ENCODE results near the gene RALGAPB.
"Not testable (repeated sequence)": the region's sequence is repeated elsewhere in the genome, so short reads cannot be mapped to it uniquely, and the experiment has no call there.

Gene RALGAPB

GRCh38 chr20:38437796-38438195 lies 34.8 kb upstream of the RALGAPB start:
- no peak for TF ChIP-seq CTCF (conservative IDR thresholded peaks at IDR 0.05)
- H3K27ac ChIP-seq: no peak overlapping the region

- not testable (repeated sequence) for H3K27ac ChIP-seq
These were observed 31.5 kb upstream of the RALGAPB start for GRCh38 chr20:38441110-38441509.

- H3K27ac ChIP-seq: no peak overlapping the region
- no peak for TF ChIP-seq CTCF (conservative IDR thresholded peaks at IDR 0.05)
These were observed 30.7 kb upstream of the RALGAPB start for GRCh38 chr20:38441916-38442315.

- TF ChIP-seq CTCF (conservative IDR thresholded peaks at IDR 0.05): no peak
- no peak overlapping the region for H3K27ac ChIP-seq
These were observed 27.3 kb upstream of the RALGAPB start for GRCh38 chr20:38445381-38445796.

GRCh38 chr20:38445901-38446425 lies 26.7 kb upstream of the RALGAPB start:
- H3K27ac ChIP-seq: peak overlapping the region; percentile 92
- TF ChIP-seq CTCF (conservative IDR thresholded peaks at IDR 0.05): no peak

- peak overlapping the region; percentile 92 for H3K27ac ChIP-seq
- peak; percentile 98 for TF ChIP-seq CTCF (conservative IDR thresholded peaks at IDR 0.05)
These were observed 26.0 kb upstream of the RALGAPB start for GRCh38 chr20:38446441-38447209.

GRCh38 chr20:38447251-38447661 lies 25.4 kb upstream of the RALGAPB start:
- no peak for TF ChIP-seq CTCF (conservative IDR thresholded peaks at IDR 0.05)
- peak overlapping the region; percentile 92 for H3K27ac ChIP-seq

Measured in VCaP (cell line).